ENCODE measurements around the gene GAPDH.

DNA sequence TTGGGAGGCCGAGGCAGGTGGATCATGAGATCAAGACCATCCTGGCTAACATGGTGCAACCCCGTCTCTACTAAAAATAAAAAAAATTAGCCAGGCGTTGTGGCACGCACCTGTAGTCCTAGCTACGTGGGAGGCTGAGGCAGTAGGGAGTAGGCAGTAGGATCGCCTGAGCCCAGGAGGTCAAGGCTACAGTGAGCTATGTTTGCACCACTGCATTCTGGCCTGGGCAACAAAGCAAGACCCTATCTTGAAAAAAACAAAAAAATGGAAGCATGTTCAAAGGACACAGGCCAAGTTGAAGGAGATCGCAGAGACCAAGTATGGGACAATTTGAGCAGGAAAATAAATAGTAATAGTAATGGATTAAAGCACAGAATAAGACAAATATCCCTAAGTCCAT, 26.2 kb upstream of the GAPDH start:
- TF ChIP-seq, protein P1, sequence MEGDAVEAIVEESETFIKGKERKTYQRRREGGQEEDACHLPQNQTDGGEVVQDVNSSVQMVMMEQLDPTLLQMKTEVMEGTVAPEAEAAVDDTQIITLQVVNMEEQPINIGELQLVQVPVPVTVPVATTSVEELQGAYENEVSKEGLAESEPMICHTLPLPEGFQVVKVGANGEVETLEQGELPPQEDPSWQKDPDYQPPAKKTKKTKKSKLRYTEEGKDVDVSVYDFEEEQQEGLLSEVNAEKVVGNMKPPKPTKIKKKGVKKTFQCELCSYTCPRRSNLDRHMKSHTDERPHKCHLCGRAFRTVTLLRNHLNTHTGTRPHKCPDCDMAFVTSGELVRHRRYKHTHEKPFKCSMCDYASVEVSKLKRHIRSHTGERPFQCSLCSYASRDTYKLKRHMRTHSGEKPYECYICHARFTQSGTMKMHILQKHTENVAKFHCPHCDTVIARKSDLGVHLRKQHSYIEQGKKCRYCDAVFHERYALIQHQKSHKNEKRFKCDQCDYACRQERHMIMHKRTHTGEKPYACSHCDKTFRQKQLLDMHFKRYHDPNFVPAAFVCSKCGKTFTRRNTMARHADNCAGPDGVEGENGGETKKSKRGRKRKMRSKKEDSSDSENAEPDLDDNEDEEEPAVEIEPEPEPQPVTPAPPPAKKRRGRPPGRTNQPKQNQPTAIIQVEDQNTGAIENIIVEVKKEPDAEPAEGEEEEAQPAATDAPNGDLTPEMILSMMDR (IDR thresholded peaks at IDR 0.05 in 8 of 11, conservative IDR thresholded peaks at IDR 0.05 in 3 of 11), result no peak
- TF ChIP-seq POLR2A (IDR thresholded peaks at IDR 0.05) (no peak), POLR2AphosphoS5 (IDR thresholded peaks at IDR 0.05) (no peak)
